Epithelial cell of esophagus (primary cell): ENCODE results near the gene COL28A1.

Experiments
- DNase-seq: peaks from one replicate; pipeline ENCODE4 v3.0.0; 2010; ENCODE audit warnings: low read depth
- H3K4me3 ChIP-seq: 2 replicates; pipeline ENCODE4 v1.5.1; 2011; ENCODE audit warnings: mild to moderate bottlenecking, low read length, control low read depth
- TF ChIP-seq, protein P1 (sequence below): IDR thresholded peaks from 2 replicates; pipeline ENCODE4 v1.5.1; 2011; ENCODE audit warnings: low read depth, mild to moderate bottlenecking, low read length, control low read depth, inconsistent platforms; ENCODE audit not compliant: insufficient read depth; ENCODE audit errors: missing control alignments

Gene COL28A1

GRCh38 chr7:7536396-7537019 lies 835 bp upstream of the COL28A1 start:
- TF ChIP-seq, protein P1, sequence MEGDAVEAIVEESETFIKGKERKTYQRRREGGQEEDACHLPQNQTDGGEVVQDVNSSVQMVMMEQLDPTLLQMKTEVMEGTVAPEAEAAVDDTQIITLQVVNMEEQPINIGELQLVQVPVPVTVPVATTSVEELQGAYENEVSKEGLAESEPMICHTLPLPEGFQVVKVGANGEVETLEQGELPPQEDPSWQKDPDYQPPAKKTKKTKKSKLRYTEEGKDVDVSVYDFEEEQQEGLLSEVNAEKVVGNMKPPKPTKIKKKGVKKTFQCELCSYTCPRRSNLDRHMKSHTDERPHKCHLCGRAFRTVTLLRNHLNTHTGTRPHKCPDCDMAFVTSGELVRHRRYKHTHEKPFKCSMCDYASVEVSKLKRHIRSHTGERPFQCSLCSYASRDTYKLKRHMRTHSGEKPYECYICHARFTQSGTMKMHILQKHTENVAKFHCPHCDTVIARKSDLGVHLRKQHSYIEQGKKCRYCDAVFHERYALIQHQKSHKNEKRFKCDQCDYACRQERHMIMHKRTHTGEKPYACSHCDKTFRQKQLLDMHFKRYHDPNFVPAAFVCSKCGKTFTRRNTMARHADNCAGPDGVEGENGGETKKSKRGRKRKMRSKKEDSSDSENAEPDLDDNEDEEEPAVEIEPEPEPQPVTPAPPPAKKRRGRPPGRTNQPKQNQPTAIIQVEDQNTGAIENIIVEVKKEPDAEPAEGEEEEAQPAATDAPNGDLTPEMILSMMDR: no peak
- no peak for DNase-seq
- H3K4me3 ChIP-seq: no peak overlapping the region

GRCh38 chr7:7533831-7534430 lies 1.7 kb downstream of the COL28A1 start:
- TF ChIP-seq, protein P1: no peak
- H3K4me3 ChIP-seq: no peak overlapping the region
- DNase-seq: no peak

- TF ChIP-seq, protein P1: no peak
- DNase-seq: no peak
- H3K4me3 ChIP-seq: no peak overlapping the region
Observed at GRCh38 chr7:7529328-7529727, 6.3 kb downstream of the COL28A1 start.

GRCh38 chr7:7527047-7527446 lies 8.6 kb downstream of the COL28A1 start:
- DNase-seq: no peak
- H3K4me3 ChIP-seq: no peak overlapping the region
- TF ChIP-seq, protein P1: no peak

DNA sequence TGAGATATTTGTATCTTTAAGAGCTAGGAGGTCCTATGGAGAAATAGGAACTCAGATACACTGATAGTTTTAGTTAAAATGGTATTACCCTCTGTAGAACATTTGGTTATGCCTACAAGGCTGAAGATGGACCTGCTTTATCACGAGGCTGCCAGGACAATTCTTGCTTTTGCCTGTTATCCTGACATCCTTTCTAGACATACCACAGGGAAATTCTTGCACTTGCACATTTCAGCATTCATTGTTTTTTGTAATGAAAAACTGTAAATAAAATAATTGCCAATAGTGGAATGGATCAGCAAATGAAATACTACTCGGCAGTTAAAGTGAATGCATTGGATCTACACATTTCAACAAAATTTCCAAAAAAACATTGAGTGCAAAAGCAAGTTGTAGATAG lies 9.7 kb downstream of the COL28A1 start:
- TF ChIP-seq, protein P1: no peak
- no peak for DNase-seq
- no peak overlapping the region for H3K4me3 ChIP-seq

DNA sequence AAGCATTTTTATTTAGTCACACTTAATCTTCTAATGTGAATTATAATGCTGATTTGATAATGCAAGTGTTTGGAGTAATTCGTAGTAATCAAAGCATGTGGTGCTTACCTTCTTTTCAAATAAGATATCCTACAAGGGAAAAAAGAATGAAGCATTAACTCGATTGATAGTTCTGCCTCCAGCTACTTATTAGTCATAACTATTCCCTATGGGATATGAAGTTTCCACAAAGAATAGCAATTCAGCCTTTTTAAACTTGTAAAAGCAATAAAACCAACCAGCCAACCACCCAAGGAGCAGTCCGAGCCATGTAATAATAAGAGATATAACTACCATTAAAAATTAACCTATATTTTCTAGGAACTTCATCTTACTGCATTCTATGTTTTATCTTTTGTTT lies 11.6 kb downstream of the COL28A1 start:
- H3K4me3 ChIP-seq: no peak overlapping the region
- DNase-seq: no peak
- TF ChIP-seq, protein P1: no peak

- H3K4me3 ChIP-seq: no peak overlapping the region
- TF ChIP-seq, protein P1: no peak
- DNase-seq: no peak
Observed at GRCh38 chr7:7522421-7522820, 13.3 kb downstream of the COL28A1 start.
